COR-L47 (cell line): ENCODE data around the gene PRR30.

ENCODE experiments used
- DNase-seq: peaks from one replicate; lab custom pipeline; 2025; lab: John Stamatoyannopoulos, UW

The PRR30 gene

DNA sequence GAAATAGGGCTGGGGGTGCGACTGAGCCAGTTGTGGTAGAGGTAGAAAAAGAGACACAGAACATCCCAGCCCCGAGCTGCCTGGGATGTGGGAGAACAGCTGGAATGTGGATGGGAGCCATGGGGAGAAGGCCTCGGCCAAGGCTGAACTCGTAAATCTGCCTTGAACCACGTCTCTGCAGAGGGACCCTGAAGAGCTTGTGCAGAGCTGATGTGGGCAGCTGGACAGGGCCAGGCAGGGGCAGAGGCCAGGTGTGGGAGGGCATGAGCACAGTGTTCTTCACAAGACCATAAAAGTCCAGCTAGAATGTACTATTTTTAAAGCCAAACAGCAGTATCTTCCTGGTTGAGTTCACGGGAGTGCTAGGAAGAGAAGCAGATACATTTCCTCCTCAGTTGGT lies 15.3 kb upstream of the PRR30 start:
- DNase-seq, result no peak

DNA sequence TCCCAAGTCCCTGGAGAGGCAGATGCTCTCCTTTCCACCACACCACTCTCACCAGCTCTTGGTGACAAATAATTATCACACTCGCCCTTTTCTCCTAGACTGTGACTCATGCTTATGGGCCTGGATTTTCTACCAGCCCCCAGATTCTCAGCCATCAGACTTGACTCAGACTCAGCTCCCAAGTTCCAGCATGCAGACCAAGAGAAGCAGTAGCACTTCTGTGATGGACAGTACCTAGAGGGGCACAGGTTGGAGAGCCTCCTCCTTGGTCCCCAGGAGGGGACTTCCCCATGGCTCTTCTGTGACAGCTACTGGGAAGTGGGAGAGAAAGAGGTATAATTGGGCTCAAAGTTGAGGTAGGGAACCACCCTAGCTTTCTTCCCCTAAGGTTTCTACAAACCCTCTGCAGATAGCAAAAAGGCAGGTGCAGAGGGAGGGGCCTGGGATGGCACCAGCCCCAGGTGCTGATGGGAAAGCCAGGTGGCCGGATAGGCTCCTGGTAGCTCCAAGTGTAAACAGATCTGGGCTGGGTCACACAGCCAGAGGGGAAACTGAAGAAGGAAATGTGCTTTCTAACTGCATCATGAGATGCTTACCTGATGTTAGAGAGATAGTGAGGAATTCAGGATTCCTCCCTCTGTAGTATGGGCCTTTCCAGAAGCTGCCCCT lies 13.7 kb upstream of the PRR30 start:
- DNase-seq, result peak; percentile 67

DNA sequence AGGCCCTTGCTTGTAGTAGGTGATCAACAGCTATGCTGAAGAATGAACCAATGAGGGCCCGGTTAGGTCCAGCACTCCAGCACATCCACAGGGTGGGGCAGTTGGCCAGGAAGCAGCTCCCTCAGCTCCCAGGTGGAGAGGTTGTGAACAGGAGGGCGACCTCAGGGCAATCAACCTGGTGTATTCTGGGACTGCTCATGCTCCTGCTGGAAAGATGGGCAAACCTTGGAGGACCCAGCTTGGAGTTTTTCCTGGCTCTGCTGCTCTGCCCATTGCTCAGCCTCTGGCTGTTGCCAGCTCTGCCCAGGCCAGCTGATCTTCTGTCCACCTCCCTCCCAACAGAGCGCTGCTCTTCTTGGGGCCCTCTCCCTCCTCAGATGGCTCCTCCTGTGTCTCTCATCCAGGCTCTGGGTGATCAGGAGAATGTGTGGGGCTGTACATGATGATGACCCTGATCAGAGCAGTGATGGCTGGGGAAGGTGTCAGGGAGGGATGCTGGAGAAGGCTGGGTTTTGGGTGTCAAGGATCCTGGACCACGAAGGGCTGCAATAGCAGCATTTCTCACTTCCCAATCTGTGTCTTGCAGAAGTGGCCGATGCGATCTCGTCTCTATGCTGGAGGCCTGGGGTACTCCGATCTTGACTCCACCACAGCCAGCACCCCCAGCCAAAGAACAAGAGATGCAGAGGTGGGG lies 13.0 kb upstream of the PRR30 start:
- DNase-seq, result no peak

DNA sequence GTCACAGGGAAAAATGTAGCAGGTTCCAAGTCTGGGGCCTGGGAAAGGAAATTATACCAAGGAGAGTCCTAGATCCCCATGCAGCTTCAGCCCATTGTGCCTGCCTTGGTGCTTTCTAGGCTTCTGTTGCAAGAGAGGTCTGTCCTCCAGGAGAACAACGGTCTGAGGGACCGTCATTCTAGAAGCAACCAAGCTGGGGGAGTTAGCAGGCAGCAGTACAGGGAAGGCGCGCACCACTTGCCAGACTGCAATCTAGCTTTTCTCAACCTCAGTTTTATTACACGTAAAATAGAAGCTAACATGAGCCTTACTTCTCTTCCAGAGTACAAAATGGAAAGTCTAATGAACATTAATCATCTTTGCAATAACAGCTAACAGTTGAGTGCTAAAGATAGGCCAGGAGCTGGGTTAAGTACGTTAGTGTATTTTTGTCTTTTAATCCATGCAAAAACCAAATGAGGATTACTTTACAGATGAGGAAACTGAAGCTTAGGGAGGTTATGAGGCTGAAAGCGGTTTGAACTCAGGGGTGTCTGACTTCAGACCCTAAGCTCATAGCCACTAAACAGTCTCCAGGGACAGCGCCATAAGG lies 11.5 kb upstream of the PRR30 start:
- no peak for DNase-seq

DNA sequence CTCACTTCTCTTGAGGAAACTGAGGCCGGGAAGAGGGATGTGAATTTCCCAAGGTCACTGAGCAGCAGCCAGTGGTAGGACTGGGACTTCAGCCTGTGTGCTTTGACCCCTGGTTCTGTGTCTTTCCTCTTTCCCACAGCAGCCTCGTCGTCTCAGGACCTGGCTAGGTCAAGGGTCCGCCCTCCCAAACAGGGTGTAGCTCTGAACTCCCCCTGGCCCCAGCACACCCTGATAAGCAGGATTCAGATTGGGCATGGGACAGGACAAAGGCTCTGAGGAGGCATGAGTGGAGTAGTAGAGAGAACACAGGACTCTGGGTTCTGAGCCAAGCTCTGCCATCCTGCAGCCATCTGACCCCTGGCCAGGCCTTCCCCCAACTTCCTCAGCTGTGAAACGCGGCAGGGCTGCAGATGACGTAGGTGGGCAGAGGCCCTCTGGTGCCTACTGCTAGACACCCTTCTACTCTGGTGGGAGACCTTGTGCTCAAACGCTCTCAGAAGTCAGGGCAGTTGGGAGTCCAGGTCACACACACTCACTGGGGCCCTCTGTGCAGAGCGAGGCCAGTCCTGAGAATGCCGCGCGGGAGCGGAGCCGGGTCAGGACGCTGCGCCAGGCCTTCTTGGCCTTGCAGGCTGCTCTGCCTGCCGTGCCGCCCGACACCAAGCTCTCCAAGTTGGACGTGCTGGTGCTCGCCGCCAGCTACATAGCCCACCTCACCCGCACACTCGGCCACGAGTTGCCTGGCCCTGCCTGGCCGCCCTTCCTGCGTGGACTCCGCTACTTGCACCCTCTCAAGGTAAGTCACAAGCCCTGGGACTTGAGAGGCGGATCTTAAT lies 10.6 kb upstream of the PRR30 start:
- no peak for DNase-seq

DNA sequence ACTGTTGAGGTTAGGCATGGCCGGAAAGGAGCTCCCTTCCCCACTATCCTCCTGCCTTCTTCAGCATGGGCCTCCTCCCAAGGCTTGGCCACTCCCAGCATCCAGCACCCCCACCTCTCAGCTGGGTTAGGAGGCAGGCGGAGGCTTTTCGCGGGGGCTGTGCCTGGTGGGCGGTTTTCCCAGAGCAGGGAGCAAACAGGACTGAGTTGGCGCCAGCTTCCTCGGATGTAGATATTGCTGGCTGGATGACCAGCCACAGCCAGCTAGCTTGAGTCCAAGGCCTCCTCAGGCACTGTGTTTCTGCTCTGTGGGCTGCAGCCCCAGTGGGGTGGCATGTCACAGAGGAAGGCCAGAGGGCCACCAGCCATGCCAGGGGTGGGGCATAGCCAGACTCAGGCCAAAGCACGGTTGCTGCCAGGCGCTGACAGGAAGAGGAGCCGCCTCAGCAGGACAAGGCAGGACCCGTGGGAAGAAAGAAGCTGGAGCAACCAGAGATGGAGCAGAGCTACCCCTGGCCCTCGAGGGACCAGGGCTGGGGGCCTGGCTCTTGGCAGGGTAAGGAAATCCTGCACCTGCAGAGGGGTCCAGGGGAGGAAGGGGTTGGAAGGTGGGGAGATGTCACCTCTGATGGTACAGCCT lies 9.7 kb upstream of the PRR30 start, which contains the start of gene TCF23:
TCF23 (plus strand) TSS at position 204 of the 639 bp plus-strand sequence; CDS start at position 334, 130 bp downstream.
- DNase-seq, result no peak

DNA sequence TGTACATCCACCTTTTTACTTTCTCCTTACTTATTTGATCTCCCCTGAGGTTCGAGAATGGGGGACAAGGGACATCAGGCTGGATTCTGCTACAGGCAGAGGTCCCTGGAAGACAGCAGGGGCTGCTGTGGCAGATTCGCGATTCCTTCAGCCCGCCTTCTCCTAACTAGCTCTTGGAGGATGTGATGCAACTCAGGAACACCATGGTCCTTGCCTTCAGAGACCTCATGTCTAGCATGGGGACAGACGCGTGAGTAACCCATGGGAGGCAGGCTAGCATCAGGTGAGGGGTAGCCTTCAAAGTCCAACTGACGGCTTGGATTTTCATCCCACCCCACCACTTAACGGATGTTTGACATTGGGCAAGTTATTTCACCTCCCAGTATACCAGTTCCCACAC lies 8.7 kb upstream of the PRR30 start:
- no peak for DNase-seq

DNA sequence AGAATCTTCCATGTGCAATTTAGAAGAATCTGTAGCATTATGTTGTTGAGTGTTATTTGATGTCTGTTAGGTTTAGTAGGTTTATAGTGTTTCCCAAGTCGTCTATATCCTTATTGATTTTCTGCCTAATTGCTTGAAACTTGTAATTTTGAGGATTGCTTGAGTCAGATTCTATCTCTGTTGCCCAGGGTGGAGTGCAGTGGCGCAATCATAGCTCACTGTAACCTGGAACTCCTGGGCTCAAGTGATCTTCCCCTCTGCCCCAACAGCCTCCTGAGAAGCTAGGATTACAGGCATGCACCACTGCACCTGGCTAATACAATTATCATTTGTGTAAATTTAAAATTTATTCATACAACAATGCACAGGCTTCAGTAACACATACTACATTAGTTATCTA lies 6.5 kb upstream of the PRR30 start:
- no peak for DNase-seq

DNA sequence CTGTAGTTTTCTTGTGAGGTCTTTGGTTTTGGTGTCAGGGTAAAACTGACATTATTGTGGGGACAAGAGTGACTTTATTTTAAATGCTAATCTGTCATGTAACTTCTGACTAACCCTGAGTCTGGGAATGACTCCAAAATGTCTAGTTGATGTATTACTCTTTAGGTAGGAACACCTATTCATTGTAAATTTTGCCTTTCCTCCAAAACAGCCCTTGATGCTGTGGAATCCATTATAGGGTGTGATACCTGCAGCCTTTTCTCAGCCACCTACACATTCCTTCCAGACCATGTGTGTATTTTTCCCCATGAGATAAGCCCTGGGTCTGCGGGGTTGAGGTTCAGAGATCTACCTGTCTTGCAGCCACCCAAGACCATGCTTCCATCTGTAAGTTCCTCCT lies 4.1 kb upstream of the PRR30 start:
- no peak for DNase-seq

DNA sequence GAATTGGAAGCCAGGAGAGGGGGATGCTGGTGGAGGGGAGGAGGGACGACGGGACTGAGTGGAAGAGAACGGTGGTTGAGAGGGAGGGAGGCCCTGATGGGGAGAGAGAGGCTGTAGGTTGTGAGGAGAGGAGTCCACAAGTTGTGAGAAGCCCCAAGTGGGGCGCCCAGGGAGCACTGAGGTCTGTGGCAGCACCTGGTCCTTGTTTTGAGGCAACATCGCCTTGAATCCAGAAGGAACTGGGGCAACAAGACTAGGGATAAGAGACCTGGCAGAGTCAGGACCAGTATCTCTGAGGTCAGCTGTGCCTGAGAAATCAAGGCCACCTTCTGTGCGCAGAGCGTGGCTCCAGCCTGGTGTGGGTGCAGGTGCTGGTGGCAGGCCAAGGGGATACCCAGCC lies 1.1 kb downstream of the PRR30 start:
- DNase-seq, result no peak

DNA sequence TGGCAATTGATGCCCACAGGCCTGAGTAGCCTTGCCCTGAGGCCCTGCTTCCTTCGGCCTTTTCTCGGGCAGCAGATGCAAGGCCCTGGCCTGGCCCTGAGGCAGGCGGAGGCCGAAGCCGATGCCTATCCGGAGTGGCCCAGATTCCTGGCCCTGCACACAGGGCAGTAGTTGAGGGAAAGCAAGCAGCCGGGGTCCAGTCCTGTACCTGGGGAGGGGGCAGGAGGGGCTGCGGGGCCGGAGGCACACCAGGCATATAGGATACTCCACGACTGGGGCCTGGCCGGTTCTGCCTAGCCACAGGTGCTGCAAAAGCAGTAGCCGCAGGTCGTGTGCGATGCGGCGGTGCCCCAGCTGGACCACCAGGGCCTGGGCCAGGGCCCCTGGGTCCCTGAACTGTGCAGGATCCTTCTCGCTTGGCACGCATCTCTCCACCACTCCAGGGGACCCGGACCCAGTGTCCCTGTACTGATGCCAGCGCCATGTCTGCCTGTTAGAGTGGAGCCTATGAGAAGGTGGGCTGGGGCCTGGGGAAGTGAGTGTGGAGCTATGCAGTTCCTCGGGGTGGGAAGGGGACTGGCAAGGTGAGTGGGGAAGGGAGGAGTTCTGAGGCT lies 1.8 kb downstream of the PRR30 start:
- DNase-seq, result no peak

DNA sequence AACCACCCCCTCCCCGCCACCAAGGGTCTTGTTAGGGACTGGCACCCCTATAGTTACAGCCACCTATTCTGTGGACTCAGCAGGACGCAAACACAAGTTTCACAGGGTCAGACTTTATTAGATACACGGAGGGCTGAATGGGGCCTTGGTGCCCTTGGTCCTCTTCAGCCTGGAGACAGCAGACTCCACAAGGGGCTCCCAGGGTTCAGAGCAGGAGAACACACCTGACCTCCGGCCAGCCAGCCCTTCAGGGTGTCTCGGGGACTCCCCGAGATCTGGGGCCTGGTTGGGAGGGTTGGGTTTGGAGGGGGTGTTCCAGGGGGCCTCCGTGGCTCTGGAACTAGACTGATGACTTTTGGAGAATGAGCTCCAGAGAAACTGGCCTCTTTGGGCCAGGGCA lies 2.5 kb downstream of the PRR30 start:
- DNase-seq, result no peak

DNA sequence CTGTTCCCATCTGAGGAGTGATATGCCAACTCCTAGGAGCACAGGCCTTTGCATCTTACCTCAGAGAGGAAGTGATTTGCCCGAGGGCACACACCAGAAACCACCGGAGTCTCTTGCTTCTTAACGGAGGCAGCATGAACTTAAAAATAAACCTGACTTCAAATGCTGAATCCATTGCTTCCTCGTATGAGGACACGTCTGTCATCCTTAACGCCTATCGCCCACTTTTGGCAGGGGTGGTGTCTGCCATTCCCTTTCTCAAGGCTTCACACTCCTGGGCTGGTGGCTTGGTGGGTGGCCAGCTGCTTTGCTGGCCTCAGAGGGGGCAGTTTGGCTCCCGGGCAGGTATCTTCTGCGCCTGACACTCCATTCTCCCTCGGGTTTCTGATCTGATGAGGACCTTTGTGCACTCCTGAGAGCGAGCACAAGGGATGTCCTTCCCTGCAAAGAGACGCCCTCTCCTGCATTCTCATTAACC lies 3.7 kb downstream of the PRR30 start:
- no peak for DNase-seq

DNA sequence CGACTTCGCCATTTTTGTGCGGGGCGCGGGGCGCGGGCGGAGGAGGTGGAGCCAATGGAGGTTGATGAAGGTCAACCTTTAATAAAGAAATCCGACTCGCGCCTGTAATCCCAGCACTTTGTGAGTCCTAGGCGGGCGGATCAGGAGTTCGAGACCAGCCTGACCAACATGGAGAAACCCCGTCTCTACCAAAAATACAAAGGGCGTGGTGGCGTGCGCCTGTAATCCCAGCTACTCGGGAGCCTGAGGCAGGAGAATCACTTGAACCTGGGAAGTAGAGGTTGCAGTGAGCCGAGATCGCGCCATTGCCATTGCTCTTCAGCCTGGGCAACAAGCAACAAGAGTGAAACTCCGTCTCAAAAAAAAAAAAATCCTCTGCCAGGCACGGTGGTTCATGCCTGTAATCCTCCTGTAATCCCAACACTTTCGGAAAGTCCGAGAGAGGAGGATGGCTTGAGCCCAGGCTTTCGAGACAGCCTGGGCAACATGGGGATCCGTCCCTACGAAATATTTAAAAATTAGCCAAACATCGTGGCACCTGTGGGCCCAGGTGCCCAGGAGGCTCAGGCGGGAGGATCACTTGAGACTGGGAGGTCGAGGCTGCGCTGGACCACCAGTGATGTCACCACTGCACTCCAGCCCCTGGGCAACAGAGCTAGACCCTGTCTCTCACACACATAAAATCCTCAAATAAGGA lies 4.3 kb downstream of the PRR30 start:
- no peak for DNase-seq

DNA sequence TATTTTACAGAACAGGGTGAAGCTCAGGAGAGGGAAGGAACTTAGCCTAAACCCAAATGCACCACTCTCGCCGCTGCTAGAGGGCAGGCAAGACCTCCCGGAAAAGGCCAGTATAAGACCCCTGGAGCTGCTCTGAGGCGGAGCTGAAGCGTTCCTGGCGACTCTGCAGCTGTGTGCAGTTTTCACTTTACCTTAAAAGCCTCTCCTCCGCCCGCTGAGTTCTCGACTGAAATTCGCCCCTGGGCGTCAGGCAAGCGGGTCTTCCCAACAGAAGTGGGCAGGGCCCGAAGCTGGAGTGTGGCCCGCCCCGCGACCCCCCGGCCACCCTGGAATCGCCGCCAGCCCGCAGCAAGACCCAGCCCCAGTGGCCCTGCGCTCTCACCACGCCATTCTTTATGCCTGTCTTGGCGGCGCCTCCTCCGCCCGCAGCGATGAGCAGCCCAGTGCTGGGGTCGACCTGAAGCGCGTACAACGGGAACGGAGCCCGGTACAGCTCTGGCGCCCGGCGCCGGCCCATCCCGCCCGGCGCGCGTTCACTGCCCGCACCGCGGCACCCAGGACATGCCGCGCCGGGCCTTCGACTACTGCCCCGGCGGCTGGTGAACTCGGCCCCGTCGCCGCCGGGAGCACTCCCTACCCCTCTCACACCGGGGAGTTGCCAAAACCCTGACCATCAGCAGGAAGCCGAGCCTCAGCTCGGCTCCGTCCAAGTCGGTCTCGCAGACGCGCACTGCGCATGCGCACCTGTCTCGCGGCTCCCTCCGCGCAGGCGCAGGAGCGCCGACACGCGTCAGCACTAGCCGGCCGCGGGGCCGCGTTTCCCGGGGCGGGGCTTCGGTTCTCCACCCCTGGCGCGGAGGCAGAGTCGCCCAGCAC lies 5.1 kb downstream of the PRR30 start, which contains the start of gene PREB:
PREB (minus strand) TSS at position 732 of the 876 bp plus-strand sequence; CDS start at position 517, 215 bp downstream.
- DNase-seq, result peak; percentile 97

DNA sequence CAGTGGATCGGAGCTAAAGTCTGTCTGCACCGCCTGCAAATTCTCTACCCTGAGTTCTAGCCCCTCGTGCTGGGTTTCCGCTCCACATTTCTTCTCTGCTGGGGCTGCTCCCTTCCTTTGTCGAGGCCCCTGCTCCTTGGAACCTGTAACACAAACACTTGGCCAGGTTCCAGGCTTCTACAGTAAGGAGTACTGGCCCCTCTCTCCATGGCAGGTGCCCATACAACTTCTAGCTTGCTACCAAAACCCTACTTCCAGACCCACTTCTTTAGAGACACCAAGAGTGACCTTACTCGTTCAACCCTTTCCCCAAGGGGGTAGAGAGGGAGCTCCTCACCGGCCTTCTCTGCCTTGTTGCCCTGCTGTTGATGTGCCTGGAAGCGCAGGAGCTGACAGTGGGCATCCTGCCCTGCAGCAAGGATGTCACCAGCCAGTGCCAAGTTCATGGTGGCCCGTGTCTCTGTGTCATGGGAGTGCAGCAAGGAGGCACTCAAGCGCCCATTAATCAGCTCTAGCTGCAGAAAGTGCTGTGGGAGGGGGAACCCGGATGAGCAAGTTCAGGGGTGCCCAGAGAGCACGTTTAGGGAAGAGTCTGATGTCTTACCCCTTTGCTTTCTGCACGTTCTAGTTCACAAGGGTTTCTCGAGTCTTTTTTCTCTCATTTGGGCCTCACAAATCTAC lies 5.9 kb downstream of the PRR30 start:
- DNase-seq, result no peak

DNA sequence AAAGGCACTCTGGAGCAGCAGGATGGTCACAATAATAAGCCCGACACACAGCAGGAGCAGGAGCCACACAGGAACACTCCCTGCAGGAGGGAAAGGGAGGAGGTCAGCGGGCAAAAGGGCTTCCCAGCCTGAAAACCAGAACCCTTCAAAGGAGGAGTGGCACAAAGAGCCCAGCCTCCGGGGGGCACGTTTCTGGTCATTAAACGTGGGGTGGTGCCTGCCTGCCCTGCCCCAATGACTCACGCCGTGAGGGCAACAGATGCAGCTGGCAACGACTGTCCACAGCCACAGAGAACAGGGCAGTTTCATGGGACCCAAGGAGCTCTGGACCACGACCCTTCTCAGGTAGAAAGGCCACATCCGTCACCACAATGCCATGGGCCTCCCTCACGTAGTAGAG lies 7.8 kb downstream of the PRR30 start:
- DNase-seq, result no peak

DNA sequence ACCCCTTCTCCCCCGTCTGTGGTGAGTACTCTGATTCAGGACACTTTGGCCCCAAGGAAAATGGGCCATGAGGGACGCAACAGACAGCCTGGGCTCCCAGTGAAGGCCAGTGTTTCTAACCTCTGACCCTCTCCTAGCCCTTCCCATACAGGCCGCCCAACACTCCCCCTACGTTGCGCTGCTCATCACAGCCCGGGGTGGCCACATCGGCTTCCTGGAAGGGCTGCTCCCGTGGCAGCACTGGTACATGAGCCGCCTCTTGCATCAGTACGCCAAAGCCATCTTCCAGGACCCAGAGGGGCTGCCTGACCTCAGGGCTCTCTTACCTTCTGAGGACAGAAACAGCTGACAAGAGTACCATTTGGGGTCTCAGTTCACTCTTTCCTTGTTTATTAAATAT lies 8.8 kb downstream of the PRR30 start:
- no peak for DNase-seq
